H1 (cell line): ENCODE data around the gene LENG1. TPM values are rescaled to one million over a fixed set of nuclear protein-coding genes. Genes with fewer than 3 reads are reported as not detected.

Source experiments
- CTCF ChIA-PET: fragments of 300-600 bp; sonication (Branson Sonifier 250); formaldehyde crosslinking; loops from one replicate; lab custom pipeline; 2021; ENCODE audit not compliant: partially characterized antibody; lab: Charles Lee
- POLR2A ChIA-PET: fragments of 300-600 bp; sonication (Branson Sonifier 250); formaldehyde crosslinking; loops from one replicate; lab custom pipeline; 2021; ENCODE audit warnings: inconsistent platforms; ENCODE audit not compliant: partially characterized antibody; lab: Charles Lee
- DNase-seq, 2 experiments: peaks; one replicate each; pipeline versions ENCODE4 v3.0.0 to v3.0.0-alpha.2; 2010 to 2022; ENCODE audit warnings: low spot score in 2 of 2, low read depth in 1 of 2, mixed read lengths in 1 of 2
- FAIRE-seq: peaks from 2 replicates; lab custom pipeline; 2011; peaks lifted over from hg19 to GRCh38; lab: Jason Lieb, UNC
- H2AFZ ChIP-seq: 2 replicates; pipeline ENCODE4 v1.8.1; 2012; ENCODE audit warnings: low read length, inconsistent platforms
- H2AK5ac ChIP-seq: 2 replicates; pipeline ENCODE4 v1.6.1; 2013; ENCODE audit warnings: low read depth, low read length
- H2BK120ac ChIP-seq: replicated peaks from 2 replicates; pipeline ENCODE3; 2013; ENCODE audit warnings: low read depth, low read length, inconsistent platforms
- H2BK12ac ChIP-seq: 2 replicates; pipeline ENCODE4 v1.6.1; 2013; ENCODE audit warnings: low read depth, low read length
- H2BK15ac ChIP-seq: 2 replicates; pipeline ENCODE4 v1.6.1; 2013; ENCODE audit warnings: low read length
- H2BK20ac ChIP-seq: 2 replicates; pipeline ENCODE4 v1.6.1; 2013; ENCODE audit warnings: low read length
- H2BK5ac ChIP-seq: 2 replicates; pipeline ENCODE4 v1.6.1; 2013; ENCODE audit warnings: low read depth, low read length
- H3K14ac ChIP-seq: 2 replicates; pipeline ENCODE4 v1.6.1; 2013; ENCODE audit warnings: inconsistent platforms; ENCODE audit not compliant: insufficient read length
- H3K18ac ChIP-seq: 2 replicates; pipeline ENCODE4 v1.6.1; 2013; ENCODE audit warnings: low read length; ENCODE audit errors: extremely low read depth
- H3K23ac ChIP-seq: 2 replicates; pipeline ENCODE4 v1.6.1; 2013; ENCODE audit warnings: inconsistent platforms; ENCODE audit not compliant: insufficient read length
- H3K23me2 ChIP-seq: 2 replicates; pipeline ENCODE4 v1.6.1; 2013; ENCODE audit warnings: low read depth, low read length
- H3K27ac ChIP-seq: 2 replicates; pipeline ENCODE4 v1.6.1; 2011; ENCODE audit warnings: low read depth, low read length, inconsistent platforms
- H3K27me3 ChIP-seq, 4 experiments: replicated peaks in 1 of 4; 1 replicate in 1 of 4; 2 replicates in 3 of 4; pipeline versions ENCODE4 v1.6.1 to v1.8.1; 2011 to 2013; ENCODE audit warnings: low read length in 3 of 4, mild to moderate bottlenecking in 3 of 4, inconsistent platforms in 2 of 4, mixed read lengths in 2 of 4, moderate library complexity in 1 of 4; ENCODE audit not compliant: control insufficient read depth in 3 of 4, insufficient read depth in 3 of 4; ENCODE audit errors: extremely low read depth in 1 of 4
- H3K36me3 ChIP-seq, 4 experiments: 2 replicates each; pipeline versions ENCODE4 v1.6.1 to v1.8.1; 2011 to 2013; ENCODE audit warnings: mild to moderate bottlenecking in 4 of 4, low read length in 3 of 4, moderate library complexity in 2 of 4, control low read depth in 1 of 4, inconsistent platforms in 1 of 4; ENCODE audit not compliant: insufficient read depth in 4 of 4, control insufficient read depth in 2 of 4
- H3K4ac ChIP-seq: replicated peaks from 2 replicates; pipeline ENCODE3; 2013; ENCODE audit warnings: low read length, low read depth, mixed read lengths, inconsistent platforms; ENCODE audit not compliant: insufficient read length
- H3K4me1 ChIP-seq, 4 experiments: replicated peaks in 1 of 4; 1 replicate in 1 of 4; 2 replicates in 3 of 4; pipeline versions ENCODE4 v1.6.1 to v1.8.1; 2011 to 2013; ENCODE audit warnings: low read length in 3 of 4, inconsistent platforms in 2 of 4, mixed read lengths in 1 of 4; ENCODE audit not compliant: insufficient read depth in 4 of 4, control insufficient read depth in 3 of 4
- H3K4me2 ChIP-seq, 2 experiments: 2 replicates each; pipeline versions ENCODE4 v1.6.1 to v1.8.1; 2011 to 2013; ENCODE audit warnings: low read depth in 2 of 2, low read length in 2 of 2, control low read depth in 1 of 2, inconsistent platforms in 1 of 2, mild to moderate bottlenecking in 1 of 2; ENCODE audit not compliant: insufficient read depth in 1 of 2
- H3K4me3 ChIP-seq, 4 experiments: fragments of 200-600, 300-600 bp in 1 of 4; sonication (generic), shearing (Covaris generic), sonication (Bioruptor Twin) in 1 of 4; 2 replicates each; pipeline versions ENCODE4 v1.5.1 to v1.8.1; 2011 to 2016; ENCODE audit warnings: low read length in 4 of 4, low read depth in 3 of 4, control low read depth in 2 of 4, inconsistent platforms in 2 of 4, mild to moderate bottlenecking in 2 of 4, mixed read lengths in 1 of 4, moderate library complexity in 1 of 4; ENCODE audit not compliant: insufficient read depth in 2 of 4; ENCODE audit errors: extremely low read depth in 1 of 4
- H3K56ac ChIP-seq: replicated peaks from 2 replicates; pipeline ENCODE3; 2013; ENCODE audit warnings: low read depth, mild to moderate bottlenecking, mixed read lengths, low read length, inconsistent platforms; ENCODE audit not compliant: insufficient read length
- H3K79me1 ChIP-seq: 2 replicates; pipeline ENCODE4 v1.6.1; 2013; ENCODE audit warnings: low read depth, low read length, control low read depth
- H3K79me2 ChIP-seq, 2 experiments: 2 replicates each; pipeline versions ENCODE4 v1.6.1 to v1.8.1; 2012 to 2013; ENCODE audit warnings: low read length in 2 of 2, mild to moderate bottlenecking in 2 of 2, inconsistent platforms in 1 of 2; ENCODE audit not compliant: insufficient read depth in 2 of 2, control insufficient read depth in 1 of 2
- H3K9ac ChIP-seq, 4 experiments: replicated peaks in 1 of 4; 1 replicate in 1 of 4; 2 replicates in 3 of 4; pipeline versions ENCODE4 v1.6.1 to v1.8.1; 2011 to 2013; ENCODE audit warnings: low read depth in 3 of 4, low read length in 3 of 4, control low read depth in 2 of 4, mild to moderate bottlenecking in 2 of 4, moderate library complexity in 2 of 4, inconsistent platforms in 1 of 4; ENCODE audit errors: extremely low read depth in 1 of 4
- H3K9me3 ChIP-seq, 2 experiments: 2 replicates each; pipeline versions ENCODE4 v1.6.1 to v1.8.1; 2012 to 2013; ENCODE audit warnings: mild to moderate bottlenecking in 2 of 2, moderate library complexity in 2 of 2, control low read depth in 1 of 2, inconsistent platforms in 1 of 2, low read depth in 1 of 2, low read length in 1 of 2, mixed read lengths in 1 of 2; ENCODE audit not compliant: insufficient read depth in 2 of 2
- H4K20me1 ChIP-seq, 2 experiments: replicated peaks in 1 of 2; 2 replicates each; pipeline versions ENCODE3 to v1.8.1; 2011 to 2013; ENCODE audit warnings: inconsistent platforms in 2 of 2, low read length in 2 of 2, mild to moderate bottlenecking in 1 of 2; ENCODE audit not compliant: insufficient read depth in 2 of 2, control insufficient read depth in 1 of 2
- H4K5ac ChIP-seq: 2 replicates; pipeline ENCODE4 v1.6.1; 2013; ENCODE audit warnings: low read length, low read depth, mixed read lengths, inconsistent platforms; ENCODE audit not compliant: insufficient read length
- H4K8ac ChIP-seq: 2 replicates; pipeline ENCODE4 v1.8.0; 2013; ENCODE audit warnings: mild to moderate bottlenecking, moderate library complexity, low read length, inconsistent platforms; ENCODE audit not compliant: insufficient read depth; ENCODE audit errors: extremely low read depth
- H4K91ac ChIP-seq: replicated peaks from 2 replicates; pipeline ENCODE3; 2013; ENCODE audit warnings: low read length, mixed read lengths, inconsistent platforms; ENCODE audit not compliant: insufficient read length
- CBX8 ChIP-seq: fragments of 300-800, 300-1000 bp; sonication (generic); IDR thresholded peaks from 2 replicates; pipeline ENCODE4 v1.7.1; 2016; ENCODE audit warnings: low read depth, low read length, borderline replicate concordance
- EGR1 ChIP-seq: IDR thresholded peaks from 2 replicates; pipeline ENCODE4 v1.6.1; 2011; ENCODE audit warnings: low read depth, low read length, borderline replicate concordance
- JUN ChIP-seq: IDR thresholded peaks from 2 replicates; pipeline ENCODE4 v1.6.1; 2011; ENCODE audit warnings: low read depth, mild to moderate bottlenecking, improper control_type of control experiment, low read length
- PHF8 ChIP-seq: fragments of 200-600 bp; sonication (generic); conservative IDR thresholded peaks from 2 replicates; pipeline ENCODE4 v1.7.1; 2012; ENCODE audit warnings: low read depth, mild to moderate bottlenecking, inconsistent platforms, low read length, moderate library complexity
- TAF1 ChIP-seq: IDR thresholded peaks from 2 replicates; pipeline ENCODE4 v1.6.1; 2011; ENCODE audit warnings: mild to moderate bottlenecking, low read depth, low read length
- TAF7 ChIP-seq: optimal IDR thresholded peaks from 2 replicates; pipeline ENCODE3; 2011; ENCODE audit warnings: low read depth, mild to moderate bottlenecking, inconsistent platforms, low read length, moderate library complexity, borderline replicate concordance
- whole genome bisulfite sequencing, 2 experiments: shearing (Covaris generic) in 1 of 2; methylation state at CpG; one replicate each; pipeline versions ENCODE4 v1.1.6 to v1.1.7; 2013 to 2015; ENCODE audit warnings: low lambda C conversion rate in 2 of 2, mixed read lengths in 2 of 2, inconsistent platforms in 1 of 2, low coverage in 1 of 2, missing lambda C conversion rate in 1 of 2; ENCODE audit not compliant: insufficient replicate concordance in 2 of 2, insufficient coverage in 1 of 2, insufficient read length in 1 of 2; ENCODE audit errors: extremely low coverage in 1 of 2, missing lambda C conversion rate in 1 of 2; 5-methylcytosine and 5-hydroxymethylcytosine counted together
- polyA plus RNA-seq, 7 experiments: library from polyadenylated mRNA; depleted of rRNA in 3 of 7; stranded (reverse) in 5 of 7; unstranded in 2 of 7; fragments of >200 nt in 5 of 7; fragments of 200-250 nt in 2 of 7; gene quantifications; 1 replicate in 5 of 7; 2 replicates in 1 of 7; 4 replicates in 1 of 7; pipeline versions ENCODE4 v1.2.1 to v1.2.3, GENCODE V29; 2011 to 2013; ENCODE audit warnings: missing spikeins in 2 of 7, mixed read lengths in 2 of 7
- total RNA-seq: library from RNA; stranded (reverse); fragmentation: NEBNext Ultra II Directional; extraction: Animal tissue kit (Norgen Biotek cat#: 25700); gene quantifications from 2 replicates; pipeline ENCODE4 v1.2.1, GENCODE V29; 2021

LENG1 gene
- total and polyA plus RNA-seq, 2 of the 8 experiments (the other 6 are each of a cell fraction or from before 2014, with no cell fraction given), result 1.2 to 4.4 TPM

DNA sequence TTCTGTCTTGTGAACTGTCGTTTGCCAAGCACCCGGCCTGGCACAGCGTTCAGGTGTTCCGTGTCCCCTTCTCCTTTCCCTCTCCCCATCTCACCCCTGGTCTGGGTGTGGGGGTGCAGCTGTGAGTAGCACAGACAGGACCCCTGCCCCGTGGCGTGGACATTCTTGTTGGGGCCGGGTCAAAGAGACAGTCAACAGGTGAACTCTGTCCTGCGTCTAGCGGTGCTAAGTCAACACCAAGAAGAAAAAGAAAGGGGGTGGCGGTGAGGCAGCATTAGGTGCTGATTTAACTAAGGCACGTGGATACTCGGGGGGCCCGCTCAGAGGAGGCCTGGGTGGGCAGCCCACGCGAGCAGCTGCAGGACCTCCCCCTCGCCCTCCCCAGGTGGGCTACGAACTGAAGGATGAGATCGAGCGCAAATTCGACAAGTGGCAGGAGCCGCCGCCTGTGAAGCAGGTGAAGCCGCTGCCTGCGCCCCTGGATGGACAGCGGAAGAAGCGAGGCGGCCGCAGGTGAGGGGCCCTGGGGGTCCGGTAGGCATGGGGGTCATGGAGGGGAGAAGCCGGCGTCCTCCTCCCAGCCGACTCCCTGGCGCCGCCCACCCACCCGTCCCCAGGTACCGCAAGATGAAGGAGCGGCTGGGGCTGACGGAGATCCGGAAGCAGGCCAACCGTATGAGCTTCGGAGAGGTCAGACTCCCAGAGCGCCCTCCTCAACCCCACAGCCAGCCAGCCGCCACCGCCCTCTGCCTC, 31.7 kb downstream of the LENG1 start:
- H2BK120ac ChIP-seq, result no peak overlapping the region
- H2AFZ ChIP-seq, result no peak overlapping the region
- H3K4me1 ChIP-seq, result no peaks in the 10 kb centered on the region
- TF ChIP-seq PHF8 (no peak), CBX8 (no peak), EGR1 (no peak), TAF7 (no peak), TAF1 (no peak), JUN (no peak)
- TF ChIP-seq, all 59 proteins: peak for 0
- no peak overlapping the region for H2BK20ac ChIP-seq
- H2BK15ac ChIP-seq, result no peak overlapping the region
- no peak for FAIRE-seq
- H3K27me3 ChIP-seq, result no peaks in the 10 kb centered on the region
- no peak overlapping the region for H3K27ac ChIP-seq
- peaks cover 0 to 9% of the 10 kb centered on the region in 2 experiments for H4K20me1 ChIP-seq
- H2AK5ac ChIP-seq, result no peak overlapping the region
- H3K23ac ChIP-seq, result no peak overlapping the region
- no peak overlapping the region for H3K4me3 ChIP-seq
- H3K36me3 ChIP-seq, result peaks cover 21 to 80% (median 42%) of the 10 kb centered on the region in 4 experiments
- no peak overlapping the region for H3K4ac ChIP-seq
- H3K56ac ChIP-seq, result no peak overlapping the region
- H4K8ac ChIP-seq, result no peak overlapping the region
- H4K5ac ChIP-seq, result no peak overlapping the region
- H3K18ac ChIP-seq, result no peak overlapping the region
- peaks cover 0 to under 1% of the 10 kb centered on the region in 2 experiments; a peak in 1 of 4 replicates for H3K9me3 ChIP-seq
- H3K79me2 ChIP-seq, result no peaks in the 10 kb centered on the region
- DNase-seq, result no peak
- no peak overlapping the region for H2BK12ac ChIP-seq
- no peaks in the 10 kb centered on the region for H3K23me2 ChIP-seq
- H2BK5ac ChIP-seq, result no peak overlapping the region
- ChIA-PET CTCF (no interaction called here), POLR2A (interaction anchor here (2.9 to 5.0 kb wide), 2 partner anchors 10 to 13 kb away, joined by 13 to 40 read pairs; partner anchors contain the start of genes PRPF31 and TFPT)
- no peak overlapping the region for H3K9ac ChIP-seq
- H3K14ac ChIP-seq, result no peak overlapping the region
- WGBS, 2 experiments, result 85% methylated on average over 18 of the region's 44 CpGs; no CpG with 5 or more reads in 1 of the 2 experiments
- H3K79me1 ChIP-seq, result no peaks in the 10 kb centered on the region
- H3K4me2 ChIP-seq, result no peak overlapping the region
- H4K91ac ChIP-seq, result no peak overlapping the region
